ENCODE results near the gene PDE4B.
"Not testable (repeated sequence)": the region's sequence is repeated elsewhere in the genome, so short reads cannot be mapped to it uniquely, and the experiment has no call there.

The PDE4B gene

DNA sequence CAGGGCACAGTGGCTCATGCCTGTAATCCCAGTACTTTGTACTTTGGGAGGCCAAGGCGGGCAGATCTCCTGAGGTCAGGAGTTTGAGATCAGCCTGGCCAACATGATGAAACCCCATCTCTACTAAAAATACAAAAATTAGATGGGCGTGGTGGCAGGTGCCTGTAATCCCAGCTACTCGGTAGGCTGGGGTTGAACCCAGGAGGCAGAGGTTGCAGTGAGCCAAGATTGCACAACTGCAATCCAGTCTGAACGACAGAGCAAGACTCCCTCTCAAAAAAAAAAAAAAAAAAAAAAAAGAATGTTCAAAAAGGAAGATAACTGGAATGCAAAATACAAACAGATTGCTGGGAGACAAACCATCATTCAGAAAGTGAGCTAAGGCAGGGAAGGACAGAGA is 343.7 kb downstream of the PDE4B start:
- DNase-seq (ENCODE audit: low spot score): not testable (repeated sequence)

- DNase-seq (ENCODE audit: low spot score): no peak
Observed at GRCh38 chr1:66137235-66137634, 344.5 kb downstream of the PDE4B start.

DNA sequence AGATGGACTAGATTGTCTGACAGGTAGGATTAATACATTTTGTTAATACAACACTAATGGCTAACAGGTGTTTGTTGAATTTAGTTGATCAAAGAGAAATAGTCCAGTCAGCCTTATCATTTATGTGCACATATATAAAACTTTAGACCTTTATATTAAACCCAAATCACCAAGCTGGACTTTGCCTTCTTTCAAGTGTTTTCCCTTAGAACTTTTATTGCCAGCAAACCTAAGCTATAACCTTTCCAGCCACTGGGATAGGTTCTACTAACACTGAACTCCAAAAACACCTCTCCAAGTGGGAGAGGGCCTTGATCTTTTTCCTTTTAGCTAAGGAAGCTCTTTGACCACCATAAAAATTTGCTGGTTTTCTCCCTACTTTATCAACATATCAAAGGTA is 345.9 kb downstream of the PDE4B start:
- no peak for DNase-seq (ENCODE audit: low spot score)

GRCh38 chr1:66140072-66140471 is 347.4 kb downstream of the PDE4B start:
- no peak for DNase-seq (ENCODE audit: low spot score)

DNA sequence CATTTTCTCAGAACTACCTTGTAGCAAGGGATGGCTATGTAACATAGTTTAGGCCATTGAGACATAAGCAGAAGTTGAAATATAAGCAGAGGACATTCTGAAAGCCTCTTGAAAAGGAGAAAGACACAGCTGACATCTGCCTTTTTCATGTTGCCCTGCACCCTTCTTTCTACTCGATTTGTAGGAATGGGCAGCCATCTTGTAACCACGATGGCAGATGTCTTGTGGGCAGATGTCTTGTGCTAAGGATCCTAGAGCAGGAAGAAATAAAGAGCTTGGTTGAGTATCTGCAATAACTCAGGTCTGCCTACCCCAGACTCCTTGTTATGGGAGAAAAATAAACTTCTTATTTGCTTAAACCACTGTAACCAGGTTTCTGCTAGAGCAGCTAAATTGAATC is 351.0 kb downstream of the PDE4B start:
- DNase-seq (ENCODE audit: low spot score): no peak

GRCh38 chr1:66147226-66147835 is 354.6 kb downstream of the PDE4B start:
- DNase-seq (ENCODE audit: low spot score): no peak

DNA sequence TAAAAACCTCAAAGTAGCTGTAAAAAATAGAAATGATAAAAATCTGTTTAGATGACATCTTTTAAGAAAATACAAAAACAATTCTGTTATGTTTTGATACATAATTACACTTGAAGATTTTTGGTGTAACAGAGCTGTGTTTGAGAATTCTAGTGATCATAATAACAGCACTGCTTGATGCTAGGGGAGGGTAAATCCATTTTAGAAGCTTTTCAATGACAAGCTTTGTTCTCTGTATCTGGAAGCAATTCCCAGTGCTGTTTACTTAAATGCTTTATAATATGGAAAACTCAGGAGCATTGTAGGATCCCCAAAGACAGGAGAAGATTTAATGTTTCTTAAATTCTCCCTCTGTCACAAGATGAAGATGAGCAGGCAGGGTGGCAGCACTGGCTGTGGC is 359.3 kb downstream of the PDE4B start:
- DNase-seq (ENCODE audit: low spot score): no peak

DNA sequence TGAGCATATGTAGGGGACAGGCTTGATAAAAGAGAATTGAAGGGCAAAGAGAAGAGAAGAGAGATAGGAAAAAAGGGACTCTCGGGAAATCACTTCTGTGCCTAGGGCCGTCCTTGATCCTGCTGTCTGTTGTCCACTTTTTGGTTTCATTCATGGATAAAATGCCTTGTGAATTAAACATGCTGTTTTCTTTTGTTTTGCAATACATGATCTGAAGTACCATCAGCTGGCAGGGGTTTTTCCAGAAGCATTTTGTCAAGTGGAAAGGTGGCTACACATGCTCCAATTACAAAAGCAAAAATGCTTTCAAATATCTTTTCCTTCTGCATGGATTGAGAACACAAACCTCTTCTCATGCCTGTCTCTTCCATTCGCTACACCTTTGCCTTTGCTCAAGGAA is 361.7 kb downstream of the PDE4B start:
- no peak for DNase-seq (ENCODE audit: low spot score)

DNA sequence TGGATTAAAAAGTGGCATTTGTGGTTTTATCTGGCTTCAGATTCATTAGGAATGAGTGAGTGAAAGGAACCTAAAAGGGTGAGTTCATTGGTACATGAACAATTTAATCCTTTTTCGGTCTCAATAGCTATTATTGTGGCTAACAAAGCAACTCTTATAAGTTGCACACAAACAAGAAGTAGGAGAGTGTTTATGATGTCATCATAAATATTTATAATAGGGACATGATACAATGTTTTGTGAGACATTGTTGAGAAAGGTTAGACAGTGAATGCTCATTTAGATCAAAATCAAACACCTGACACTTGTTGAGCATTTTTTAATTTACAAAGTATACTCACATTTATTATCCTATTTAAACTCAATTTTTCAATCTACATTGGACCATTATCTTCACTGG is 363.4 kb downstream of the PDE4B start:
- DNase-seq (ENCODE audit: low spot score): no peak

- DNase-seq (ENCODE audit: low spot score): no peak
Observed at GRCh38 chr1:66159800-66160199, 367.1 kb downstream of the PDE4B start.

- no peak for DNase-seq (ENCODE audit: low spot score)
Observed at GRCh38 chr1:66160719-66161118, 368.0 kb downstream of the PDE4B start.

- DNase-seq (ENCODE audit: low spot score): no peak
Observed at GRCh38 chr1:66166753-66167152, 374.1 kb downstream of the PDE4B start.

DNA sequence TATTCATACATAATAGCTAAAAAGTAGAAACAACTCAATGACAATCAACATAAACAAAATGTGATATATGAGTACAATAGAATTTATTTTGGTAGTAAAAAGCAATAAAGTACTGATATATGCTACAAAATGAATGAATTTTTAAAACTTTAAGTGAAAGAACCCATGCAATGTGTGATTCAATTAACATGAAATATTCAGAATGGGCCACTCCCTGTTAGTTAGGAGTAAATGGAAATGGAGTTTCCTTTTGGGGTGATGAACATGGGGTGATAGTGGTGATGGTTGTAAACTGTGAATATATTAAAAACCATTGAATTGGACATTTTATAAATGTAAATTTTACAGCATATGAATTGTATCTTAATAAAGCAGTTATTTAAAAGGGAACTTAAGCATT is 374.6 kb downstream of the PDE4B start:
- no peak for DNase-seq (ENCODE audit: low spot score)

DNA sequence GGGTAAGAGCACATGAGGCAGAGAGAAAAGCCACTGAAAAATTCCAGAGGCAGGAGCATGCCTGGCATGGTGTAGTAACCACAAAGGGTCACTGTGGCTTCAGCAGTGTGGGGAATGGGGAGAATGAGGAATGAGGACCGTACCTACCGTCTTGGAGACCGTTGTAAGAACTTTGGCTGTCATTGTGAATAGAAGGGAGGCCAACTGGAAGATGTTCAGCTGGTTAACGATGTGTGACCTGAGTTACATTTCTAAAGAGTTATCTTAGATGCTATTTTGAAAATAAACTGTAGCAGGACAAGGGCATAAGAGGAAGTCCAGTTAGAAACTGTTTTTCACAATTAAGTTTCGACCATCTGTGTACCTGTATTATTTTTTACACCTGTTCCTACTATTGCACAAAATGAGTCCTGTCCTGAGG is 375.8 kb downstream of the PDE4B start:
- no peak for DNase-seq (ENCODE audit: low spot score)

- no peak for DNase-seq (ENCODE audit: low spot score)
Observed at GRCh38 chr1:66168948-66169671, 376.4 kb downstream of the PDE4B start.

DNA sequence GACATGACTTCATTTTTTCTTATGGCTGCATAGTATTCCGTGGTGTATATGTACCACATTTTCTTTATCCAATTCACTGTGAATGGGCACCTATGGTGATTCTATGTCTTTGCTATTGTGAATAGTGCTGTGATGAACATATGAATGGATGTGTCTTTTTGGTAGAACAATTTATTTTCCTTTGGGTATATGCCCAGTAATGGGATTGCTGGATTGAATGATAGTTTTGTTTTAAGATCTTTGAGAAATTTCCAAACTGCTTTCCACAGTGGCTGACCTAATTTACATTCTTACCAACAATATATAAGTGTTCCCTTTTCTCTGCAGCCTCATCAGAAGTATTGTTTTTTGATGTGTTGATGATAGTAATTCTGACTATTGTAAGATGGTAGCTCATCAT is 379.6 kb downstream of the PDE4B start:
- DNase-seq (ENCODE audit: low spot score): no peak

DNA sequence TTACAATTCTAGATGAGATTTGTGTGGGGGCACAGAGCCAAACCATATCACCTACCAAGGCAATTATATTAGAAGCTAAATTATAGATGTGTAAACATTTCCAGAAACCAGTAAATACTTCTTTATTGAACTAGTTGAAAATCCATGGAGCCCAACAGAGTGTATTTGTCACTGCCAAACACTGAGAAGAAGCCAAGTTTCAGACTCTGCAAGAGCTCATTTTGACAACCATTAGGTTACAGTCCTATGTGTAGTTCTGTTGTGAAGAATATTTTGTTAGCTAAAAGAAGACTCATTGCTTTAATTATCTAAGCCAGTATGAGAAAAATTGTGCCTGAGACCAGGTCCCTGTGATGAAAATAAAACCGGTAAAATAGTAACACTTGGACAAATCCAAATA is 382.4 kb downstream of the PDE4B start:
- DNase-seq (ENCODE audit: low spot score): no peak

DNA sequence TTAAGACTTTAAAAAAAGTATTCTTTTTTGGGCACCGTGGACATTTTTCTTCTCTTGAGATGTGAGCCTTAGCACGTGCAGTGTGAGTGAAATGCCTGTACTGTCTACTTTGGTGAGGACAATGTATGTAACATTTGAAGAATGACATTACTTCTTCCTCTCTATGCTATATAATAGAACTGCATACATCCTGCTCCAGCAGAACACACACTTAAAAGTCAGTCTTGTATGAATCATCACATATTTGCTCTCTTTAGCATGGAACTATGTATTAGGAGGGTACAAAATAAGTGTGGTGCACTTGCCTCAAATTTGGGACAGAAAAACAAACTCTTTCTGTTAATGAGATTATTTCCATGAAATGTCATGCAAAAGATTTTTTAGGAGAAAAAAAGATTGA is 382.9 kb downstream of the PDE4B start:
- no peak for DNase-seq (ENCODE audit: low spot score)

DNA sequence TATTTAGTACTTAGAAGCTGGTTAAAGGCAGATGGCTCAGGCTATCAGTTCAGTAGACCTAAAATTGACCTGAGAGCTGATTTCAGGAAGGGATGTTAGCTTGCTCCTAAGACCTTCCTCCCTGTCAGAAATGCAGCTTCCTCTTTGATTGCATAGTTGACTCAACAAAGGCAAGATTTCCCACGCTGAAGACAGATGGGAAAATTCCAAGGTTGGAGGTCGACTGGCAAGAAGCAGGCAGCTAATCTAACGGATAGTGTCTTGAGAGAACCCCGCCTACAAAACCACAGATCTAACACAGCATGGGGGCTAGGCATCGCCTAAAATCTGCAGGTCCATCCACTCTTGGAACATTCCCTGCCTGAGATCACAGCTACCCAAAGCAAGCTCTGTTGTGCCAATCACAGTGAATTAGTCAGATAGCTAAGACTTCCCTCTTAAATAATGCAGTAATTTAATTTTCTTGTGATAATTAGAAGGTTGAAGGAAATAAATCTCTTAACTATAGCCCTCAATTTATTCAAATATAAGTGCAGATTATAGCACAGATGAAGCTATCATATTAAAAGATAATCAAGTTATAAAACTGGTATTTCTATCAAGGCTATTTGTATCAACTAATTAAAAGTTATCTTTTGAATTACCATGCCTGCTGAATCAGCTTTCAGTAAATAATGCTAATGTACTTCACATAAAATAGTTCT is 383.5 kb downstream of the PDE4B start:
- no peak for DNase-seq (ENCODE audit: low spot score)

DNA sequence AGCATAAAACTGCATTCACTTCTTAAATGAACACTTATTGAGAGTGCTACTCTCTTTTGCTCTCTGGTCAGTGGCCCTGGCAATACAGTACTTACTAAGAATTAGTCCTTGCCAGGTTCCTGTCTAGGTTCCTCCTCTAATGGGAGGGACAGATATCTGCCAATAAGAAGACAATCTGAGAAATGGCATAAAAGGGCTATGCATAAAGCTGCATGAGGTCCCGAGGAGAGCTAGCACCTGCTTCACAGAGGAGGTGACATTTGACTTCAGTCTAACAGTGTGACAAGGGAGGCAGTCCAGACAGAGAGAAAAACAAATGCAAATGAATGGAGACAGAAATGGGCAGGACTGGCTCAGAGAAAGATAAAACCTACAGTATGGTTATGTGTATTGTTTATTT is 384.1 kb downstream of the PDE4B start:
- DNase-seq (ENCODE audit: low spot score): no peak

DNA sequence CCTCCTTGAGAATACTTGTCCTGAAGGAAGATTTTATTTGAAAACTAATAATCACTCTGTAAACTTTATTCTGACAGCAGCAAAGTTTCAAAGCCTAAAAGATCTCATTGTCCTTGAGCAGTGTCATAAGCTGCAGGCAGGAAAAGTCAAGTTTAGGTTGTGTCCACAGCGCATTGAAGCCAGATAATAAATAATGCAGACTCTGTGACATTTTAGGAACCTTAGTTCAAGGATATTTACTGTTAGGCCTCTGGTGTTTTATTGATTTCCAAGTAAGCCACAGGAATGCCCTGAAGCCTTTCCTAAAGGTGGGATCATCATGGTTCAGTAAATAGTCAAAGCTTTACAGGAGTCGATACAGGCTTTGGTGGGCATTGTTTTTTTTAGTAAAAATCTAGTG is 384.8 kb downstream of the PDE4B start:
- DNase-seq (ENCODE audit: low spot score): no peak

DNA sequence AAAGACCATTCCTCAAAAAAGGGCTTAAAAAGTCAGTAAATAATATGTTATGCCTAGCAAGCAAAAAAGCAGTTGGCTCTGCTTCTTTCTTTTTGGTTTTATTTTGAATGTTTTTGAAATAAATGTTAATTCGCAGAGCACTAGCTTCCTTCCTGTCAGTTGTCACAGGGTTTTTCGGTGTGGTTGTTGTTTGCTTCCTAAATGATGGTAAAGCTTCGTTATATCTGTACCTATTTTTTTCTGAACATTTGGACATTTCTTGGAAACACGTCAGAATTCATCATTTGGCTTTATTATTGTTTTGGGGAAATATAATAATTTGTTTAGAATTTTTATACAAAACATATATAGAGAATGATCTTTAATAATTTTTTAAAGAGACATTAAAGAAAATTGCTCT is 389.3 kb downstream of the PDE4B start:
- DNase-seq (ENCODE audit: low spot score): no peak

DNA sequence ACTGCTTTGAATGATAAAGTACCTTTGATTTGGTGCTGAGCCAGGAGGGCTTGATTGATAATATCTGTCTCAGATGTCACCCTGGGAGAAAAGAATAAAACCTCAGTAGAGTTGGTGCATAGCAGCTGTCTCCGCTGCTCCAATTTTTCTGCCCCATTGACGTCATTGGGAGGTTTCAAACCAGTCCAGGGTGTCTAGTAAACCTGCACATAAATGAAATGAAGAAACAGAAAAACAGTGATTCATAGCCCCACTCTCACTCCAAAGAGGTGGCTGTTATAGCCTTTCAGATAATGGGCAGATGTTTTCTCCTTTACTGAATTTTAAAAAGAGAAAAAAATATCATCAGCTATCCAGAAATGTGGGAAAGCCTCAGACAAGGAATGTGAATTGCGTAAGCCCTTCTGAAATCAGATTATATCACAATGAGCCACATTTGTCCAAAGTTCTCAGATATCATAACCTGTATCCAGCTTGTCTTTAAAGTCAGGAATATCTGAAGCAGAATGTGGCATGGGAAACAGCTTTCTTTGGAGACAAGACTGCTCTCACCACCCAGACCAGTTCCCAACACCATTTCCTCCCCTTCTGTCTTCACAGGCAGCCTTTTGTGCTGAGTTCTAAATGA is 390.0 kb downstream of the PDE4B start:
- DNase-seq (ENCODE audit: low spot score): no peak
